PC-9 (cell line): Measurements from ENCODE around the gene COL23A1.

Experiments used
- EZH2 ChIP-seq: fragments of 200-600 bp; sonication (generic); IDR thresholded peaks from 2 replicates; pipeline ENCODE4 v1.8.0; 2017; ENCODE audit warnings: antibody characterized with exemption, low read depth
- TF ChIP-seq, protein P1 (sequence below): fragments of 200-600 bp; sonication (generic); conservative IDR thresholded peaks from 2 replicates; pipeline ENCODE4 v1.6.1; 2017; ENCODE audit warnings: mixed run types, antibody characterized with exemption, mild to moderate bottlenecking, moderate library complexity

- TF ChIP-seq, protein P1, sequence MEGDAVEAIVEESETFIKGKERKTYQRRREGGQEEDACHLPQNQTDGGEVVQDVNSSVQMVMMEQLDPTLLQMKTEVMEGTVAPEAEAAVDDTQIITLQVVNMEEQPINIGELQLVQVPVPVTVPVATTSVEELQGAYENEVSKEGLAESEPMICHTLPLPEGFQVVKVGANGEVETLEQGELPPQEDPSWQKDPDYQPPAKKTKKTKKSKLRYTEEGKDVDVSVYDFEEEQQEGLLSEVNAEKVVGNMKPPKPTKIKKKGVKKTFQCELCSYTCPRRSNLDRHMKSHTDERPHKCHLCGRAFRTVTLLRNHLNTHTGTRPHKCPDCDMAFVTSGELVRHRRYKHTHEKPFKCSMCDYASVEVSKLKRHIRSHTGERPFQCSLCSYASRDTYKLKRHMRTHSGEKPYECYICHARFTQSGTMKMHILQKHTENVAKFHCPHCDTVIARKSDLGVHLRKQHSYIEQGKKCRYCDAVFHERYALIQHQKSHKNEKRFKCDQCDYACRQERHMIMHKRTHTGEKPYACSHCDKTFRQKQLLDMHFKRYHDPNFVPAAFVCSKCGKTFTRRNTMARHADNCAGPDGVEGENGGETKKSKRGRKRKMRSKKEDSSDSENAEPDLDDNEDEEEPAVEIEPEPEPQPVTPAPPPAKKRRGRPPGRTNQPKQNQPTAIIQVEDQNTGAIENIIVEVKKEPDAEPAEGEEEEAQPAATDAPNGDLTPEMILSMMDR = no peak
- TF ChIP-seq EZH2 = no peak
These were observed 330.3 kb downstream of the COL23A1 start for GRCh38 chr5:178259623-178260536.
